Heart right ventricle (tissue), 16 donors: ENCODE measurements around the gene MAP7D3. TPM values are rescaled to one million over a fixed set of nuclear protein-coding genes. Genes with fewer than 3 reads are reported as not detected.

Experiments
- ATAC-seq, 8 donors: fragments of 200-7000 bp; cut with Tn5 transposase; one replicate each; pipeline ENCODE4 v1.9.1; 2020; ENCODE audit warnings: mild to moderate bottlenecking in 8 of 8, moderate library complexity in 8 of 8, moderate number of reproducible peaks in 1 of 8
- DNase-seq, 2 donors: peaks; one replicate each; pipeline ENCODE4 v3.0.0-alpha.2; 2020
- H3K27ac ChIP-seq, 10 donors: fragments of 200-600 bp; sonication (generic) in 2 of 10; one replicate each; pipeline versions ENCODE4 v1.5.0 to v1.8.0; 2020 to 2022; ENCODE audit warnings: mild to moderate bottlenecking in 3 of 10
- H3K27me3 ChIP-seq, 7 donors: fragments of 200-600 bp; one replicate each; pipeline ENCODE4 v1.8.0; 2021 to 2022; ENCODE audit warnings: mild to moderate bottlenecking in 2 of 7
- H3K36me3 ChIP-seq, 9 donors: fragments of 200-600 bp; sonication (generic) in 1 of 9; one replicate each; pipeline versions ENCODE4 v1.5.0 to v1.8.0; 2020 to 2022; ENCODE audit warnings: mild to moderate bottlenecking in 2 of 9
- H3K4me1 ChIP-seq, 9 donors: fragments of 200-600 bp; sonication (generic) in 1 of 9; one replicate each; pipeline versions ENCODE4 v1.5.0 to v1.8.0; 2020 to 2022; ENCODE audit warnings: mild to moderate bottlenecking in 4 of 9
- H3K4me3 ChIP-seq, 10 donors: fragments of 200-600 bp; sonication (generic) in 2 of 10; one replicate each; pipeline versions ENCODE4 v1.5.0 to v1.8.0; 2020 to 2022; ENCODE audit warnings: mild to moderate bottlenecking in 7 of 10, moderate library complexity in 2 of 10
- H3K9me3 ChIP-seq, 11 donors: fragments of 200-600 bp in 10 of 11; sonication (generic) in 2 of 11; one replicate each; pipeline versions ENCODE4 v1.5.0 to v1.8.0; 2013 to 2022; ENCODE audit warnings: mild to moderate bottlenecking in 2 of 11, control low read depth in 1 of 11, moderate library complexity in 1 of 11
- whole genome bisulfite sequencing, 2 donors: extraction: QIAGEN DNeasy Blood & Tissue Kit; methylation state at CpG; one replicate each; pipeline ENCODE4 v1.1.7; 2013; ENCODE audit warnings: inconsistent platforms in 1 of 2; 5-methylcytosine and 5-hydroxymethylcytosine counted together
- intact Hi-C, 10 donors: fragments of 100-400 bp; cut with DNase I; formaldehyde crosslinking; loops; one replicate each; pipeline versions ENCODE4 v1.11.1 to v1.14.2; 2022
- polyA plus RNA-seq, 2 donors: library from polyadenylated mRNA; stranded (reverse); fragments of 200-250 nt; gene quantifications; one replicate each; pipeline ENCODE4 v1.2.3, GENCODE V29; 2013
- total RNA-seq, 10 donors: library from RNA; stranded (reverse); fragmentation: NEBNext Ultra II Directional in 3 of 10; extraction: Animal tissue kit (Norgen Biotek cat#: 25700) in 3 of 10; gene quantifications; one replicate each; pipeline versions ENCODE4 v1.2.1 to v1.2.4, GENCODE V29; 2021 to 2023
- TF ChIP-seq, protein P1 (sequence below), 9 donors: fragments of 200-600 bp; sonication (generic) in 2 of 9; IDR thresholded peaks; one replicate each; pipeline versions ENCODE4 v1.5.0 to v1.8.0; 2021 to 2022; ENCODE audit warnings: antibody characterized with exemption in 9 of 9, mild to moderate bottlenecking in 5 of 9, moderate library complexity in 1 of 9
- donor health status: Arrhythmogenic right ventricular cardiomyopathy.
- donor health status: ischemic (EF 13 %, LVEDD 7.1; RV severe dilation, severe dysfunction).
- donor health status: healthy with polysubstance abuse.
- donor health status: DM: no; HTN: yes; CAD: no.
- donor health status: DM: no; HTN: no; CAD: no.
- donor health status: ischemic (EF 25% LVEDD 6.9; RV normal size, moderate dysfunction).
- donor health status: ischemic (EF 25% LVEDD 5.7; RV mildly dilated, moderate dysfunction).
- donor health status: healthy.
- donor health status: DM: yes; HTN: yes; CAD: no.
- donor health status: Ischemic cardiomyopathy.
- donor health status: ischemic (EF 35%, LVEDD 5.7; RV mildly dilated, moderate dysfunction).
- donor health status: nonischemic (EF 11% LVEDD 7.7; RV severe dilation, severe dysfunction).
- donor health status: DM: yes; HTN: yes; CAD: no.
- donor health status: PGD.
- donor health status: ischemic (EF 29% LVEDD 5.4; RV normal size, mild dysfunction).
- donor health status: nonischemic (EF 23%, LVEDD 6.1; RV moderate dilation, normal function).

Gene MAP7D3
- total and polyA plus RNA-seq, 12 donors: 8.1 to 16.2 (median 14.0) TPM

DNA sequence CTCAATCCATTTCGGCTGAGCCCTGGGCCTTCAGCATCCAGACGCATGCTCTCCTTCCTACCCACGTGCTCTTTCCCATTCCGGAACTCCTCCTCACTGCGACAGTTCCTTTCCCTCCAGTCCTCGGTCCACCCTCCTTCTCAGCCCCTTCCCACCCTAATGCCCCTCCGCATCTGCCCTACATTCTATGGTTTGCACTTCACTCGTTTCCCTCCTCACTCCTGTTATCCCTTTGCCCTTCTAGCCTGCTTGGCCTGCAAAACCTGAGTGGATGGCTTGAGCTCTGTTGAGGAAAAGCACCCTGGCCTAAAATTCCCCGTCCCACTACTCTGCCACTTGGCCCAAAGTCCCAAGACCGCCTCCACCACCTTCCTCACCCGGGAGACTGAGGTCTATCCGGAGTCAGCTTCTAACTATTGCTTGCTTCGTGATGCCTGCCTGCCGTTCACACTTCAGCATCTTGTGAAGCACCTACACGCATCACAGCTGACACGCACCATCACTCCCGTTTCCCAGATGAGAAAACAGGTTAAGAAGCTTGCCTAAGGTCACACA, 38.6 kb downstream of the MAP7D3 start:
- WGBS, 2 donors: 67 to 86% methylated on average over 12 to 17 of the region's 17 CpGs
- ATAC-seq (peak in 4 of 8 donors; percentile 3 to 50 (median 34)), DNase-seq (no peak)
- peaks cover 0 to 46% (median 0%) of the 10 kb centered on the region in 9 donors for H3K36me3 ChIP-seq
- intact Hi-C loops: loop anchor here in 7 of 10 donors (5.0 kb wide), 3 partner anchors 40 to 185 kb away; partner anchors contain the start of gene MAP7D3 (in 1 of the 7)
- TF ChIP-seq, protein P1, sequence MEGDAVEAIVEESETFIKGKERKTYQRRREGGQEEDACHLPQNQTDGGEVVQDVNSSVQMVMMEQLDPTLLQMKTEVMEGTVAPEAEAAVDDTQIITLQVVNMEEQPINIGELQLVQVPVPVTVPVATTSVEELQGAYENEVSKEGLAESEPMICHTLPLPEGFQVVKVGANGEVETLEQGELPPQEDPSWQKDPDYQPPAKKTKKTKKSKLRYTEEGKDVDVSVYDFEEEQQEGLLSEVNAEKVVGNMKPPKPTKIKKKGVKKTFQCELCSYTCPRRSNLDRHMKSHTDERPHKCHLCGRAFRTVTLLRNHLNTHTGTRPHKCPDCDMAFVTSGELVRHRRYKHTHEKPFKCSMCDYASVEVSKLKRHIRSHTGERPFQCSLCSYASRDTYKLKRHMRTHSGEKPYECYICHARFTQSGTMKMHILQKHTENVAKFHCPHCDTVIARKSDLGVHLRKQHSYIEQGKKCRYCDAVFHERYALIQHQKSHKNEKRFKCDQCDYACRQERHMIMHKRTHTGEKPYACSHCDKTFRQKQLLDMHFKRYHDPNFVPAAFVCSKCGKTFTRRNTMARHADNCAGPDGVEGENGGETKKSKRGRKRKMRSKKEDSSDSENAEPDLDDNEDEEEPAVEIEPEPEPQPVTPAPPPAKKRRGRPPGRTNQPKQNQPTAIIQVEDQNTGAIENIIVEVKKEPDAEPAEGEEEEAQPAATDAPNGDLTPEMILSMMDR (IDR thresholded peaks at IDR 0.05): no peak
- peak overlapping the region in 5 of 10 donors; percentile 9 to 44 (median 21) for H3K27ac ChIP-seq
- no peaks in the 10 kb centered on the region for H3K9me3 ChIP-seq
- H3K4me1 ChIP-seq: peaks cover 1 to 21% (median 8%) of the 10 kb centered on the region in 9 donors
- peaks cover 0 to 15% (median 0%) of the 10 kb centered on the region in 7 donors for H3K27me3 ChIP-seq
- no peak overlapping the region for H3K4me3 ChIP-seq

DNA sequence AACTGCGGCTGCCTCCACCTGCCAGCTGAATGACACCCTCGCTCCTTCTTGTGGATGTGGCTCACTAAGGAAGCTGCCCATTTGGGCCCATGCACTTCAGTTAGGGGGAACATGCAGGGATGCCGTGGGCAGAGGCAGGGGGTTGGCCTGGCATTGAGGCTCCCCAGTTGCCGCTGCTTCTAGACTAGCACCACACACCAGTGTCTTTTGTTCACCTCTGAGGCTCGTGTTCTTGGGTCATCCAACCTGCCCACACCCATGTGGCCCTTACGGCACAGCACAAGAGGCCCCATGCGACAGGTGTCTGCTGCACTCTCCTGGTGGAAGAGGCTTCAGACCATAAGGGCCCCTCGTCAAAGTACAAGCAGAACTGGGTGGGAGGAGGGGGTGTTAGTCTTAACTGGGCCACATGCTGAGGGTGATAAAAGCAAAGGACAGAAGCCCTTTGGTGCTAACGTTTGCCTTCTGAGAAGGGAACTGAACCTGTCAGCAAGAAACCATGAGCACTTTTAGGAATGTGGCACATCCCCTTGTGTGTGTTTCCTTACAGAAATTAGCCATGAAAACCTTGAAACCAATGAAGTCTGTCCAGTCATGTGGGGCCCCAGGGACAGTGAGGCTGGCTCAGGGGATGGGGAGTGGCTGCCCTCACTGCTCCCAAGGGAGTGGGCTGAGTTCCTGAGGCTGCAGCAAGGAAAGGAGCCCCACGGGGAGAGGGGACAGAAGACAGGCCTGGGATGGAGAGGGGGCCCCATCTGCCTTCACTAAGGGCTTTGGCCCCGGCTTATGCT, 39.2 kb downstream of the MAP7D3 start:
- H3K9me3 ChIP-seq: no peaks in the 10 kb centered on the region
- H3K4me1 ChIP-seq: peaks cover 3 to 27% (median 9%) of the 10 kb centered on the region in 9 donors
- peak in 7 of 8 donors; percentile 21 to 61 (median 38) for ATAC-seq
- H3K27ac ChIP-seq: peak overlapping the region in 5 of 10 donors; percentile 13 to 44 (median 35)
- WGBS, 2 donors: 65 to 72% methylated on average over 11 of the region's 11 CpGs
- intact Hi-C loops: loop anchor here in 8 of 10 donors (2.0 to 5.0 kb wide), 4 partner anchors 40 to 185 kb away; partner anchors contain the start of gene MAP7D3 (in 1 of the 8)
- no peak for DNase-seq
- peaks cover 0 to 15% (median 0%) of the 10 kb centered on the region in 7 donors for H3K27me3 ChIP-seq
- TF ChIP-seq, protein P1 (IDR thresholded peaks at IDR 0.05): no peak
- no peak overlapping the region for H3K4me3 ChIP-seq
- H3K36me3 ChIP-seq: peaks cover 0 to 45% (median 0%) of the 10 kb centered on the region in 9 donors

DNA sequence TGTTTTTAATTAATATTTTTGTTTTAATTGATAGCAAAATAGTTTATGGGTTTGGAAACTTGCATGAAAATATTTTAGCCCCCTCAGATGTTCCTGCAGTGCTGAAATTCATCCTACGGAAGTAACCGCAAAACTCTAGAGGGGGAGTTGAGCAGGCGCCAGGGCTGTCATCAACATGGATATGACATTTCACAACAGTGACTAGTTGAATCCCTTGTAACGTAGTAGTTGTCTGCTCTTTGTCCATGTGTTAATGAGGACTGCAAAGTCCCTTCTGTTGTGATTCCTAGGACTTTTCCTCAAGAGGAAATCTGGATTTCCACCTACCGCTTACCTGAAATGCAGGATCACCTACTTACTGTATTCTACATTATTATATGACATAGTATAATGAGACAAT, 40.4 kb downstream of the MAP7D3 start:
- H3K27me3 ChIP-seq: peaks cover 0 to 15% (median 0%) of the 10 kb centered on the region in 7 donors
- H3K27ac ChIP-seq: peak overlapping the region in 4 of 10 donors; percentile 19 to 71 (median 34)
- H3K9me3 ChIP-seq: no peaks in the 10 kb centered on the region
- peaks cover 4 to 39% (median 15%) of the 10 kb centered on the region in 9 donors for H3K4me1 ChIP-seq
- WGBS, 2 donors: 30 to 50% methylated on average over 5 of the region's 5 CpGs
- ATAC-seq (no peak), DNase-seq (peak in 1 of 2 donors; percentile 26)
- TF ChIP-seq, protein P1 (IDR thresholded peaks at IDR 0.05): no peak
- H3K4me3 ChIP-seq: no peak overlapping the region
- H3K36me3 ChIP-seq: peaks cover 0 to 53% (median 0%) of the 10 kb centered on the region in 9 donors
- intact Hi-C loops: loop anchor here in 8 of 10 donors (2.0 to 5.0 kb wide), 4 partner anchors 39 to 184 kb away; partner anchors contain the start of gene MAP7D3 (in 1 of the 8)

DNA sequence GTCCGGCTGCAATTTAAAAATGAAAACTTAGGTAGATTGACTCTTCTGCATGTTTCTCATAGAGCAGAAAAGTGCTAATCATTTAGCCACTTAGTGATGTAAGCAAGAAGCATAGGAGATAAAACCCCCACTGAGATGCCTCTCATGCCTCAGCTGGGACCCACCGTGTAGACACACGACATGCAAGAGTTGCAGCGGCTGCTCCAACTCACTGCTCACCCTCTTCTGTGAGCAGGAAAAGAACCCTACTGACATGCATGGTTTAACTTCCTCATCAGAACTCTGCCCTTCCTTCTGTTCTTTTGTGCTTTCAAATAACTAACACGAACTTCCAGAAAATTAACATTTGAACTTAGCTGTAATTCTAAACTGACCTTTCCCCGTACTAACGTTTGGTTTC, 41.0 kb downstream of the MAP7D3 start:
- intact Hi-C loops: loop anchor here in 8 of 10 donors (2.0 to 5.0 kb wide), 4 partner anchors 38 to 183 kb away; partner anchors contain the start of gene MAP7D3 (in 1 of the 8)
- H3K4me3 ChIP-seq: no peak overlapping the region
- peak overlapping the region in 4 of 10 donors; percentile 30 to 71 (median 66) for H3K27ac ChIP-seq
- H3K36me3 ChIP-seq: peaks cover 0 to 53% (median 0%) of the 10 kb centered on the region in 9 donors
- peaks cover 4 to 44% (median 19%) of the 10 kb centered on the region in 9 donors for H3K4me1 ChIP-seq
- TF ChIP-seq, protein P1 (IDR thresholded peaks at IDR 0.05): no peak
- WGBS, 2 donors: 29 to 45% methylated on average over 7 of the region's 7 CpGs
- no peaks in the 10 kb centered on the region for H3K9me3 ChIP-seq
- peaks cover 0 to 15% (median 0%) of the 10 kb centered on the region in 7 donors for H3K27me3 ChIP-seq
- no peak for DNase-seq
- ATAC-seq: no peak
